ENCODE data around the gene MYF5.

- TF ChIP-seq EZH2 (IDR thresholded peaks at IDR 0.05; ENCODE audit: low read depth) (no peak), CTCF (conservative IDR thresholded peaks at IDR 0.05) (no peak)
Observed at GRCh38 chr12:80745851-80746505, 29.3 kb downstream of the MYF5 start.
